ENCODE measurements around the gene DRAM1. TPM values are rescaled to one million over a fixed set of nuclear protein-coding genes. Genes with fewer than 3 reads are reported as not detected.

DRAM1 gene
- total RNA-seq, 1 donor from 2014 or later, result 2.4 TPM

Other genes starting within 250 kb of the DRAM1 start
- 12.3 and 12.6 TPM in 2 replicates for gene CHPT1, start 179.9 kb upstream of the DRAM1 start, total RNA-seq
- 0.93 and 1.2 TPM in 2 replicates for gene SYCP3, start 138.1 kb upstream of the DRAM1 start, total RNA-seq
- gene GNPTAB, start 46.6 kb upstream of the DRAM1 start, total RNA-seq, result 62.3 and 64.5 TPM in 2 replicates
- gene WASHC3, start 184.4 kb downstream of the DRAM1 start, total RNA-seq, result 53.3 and 59.1 TPM in 2 replicates
- 62.6 and 65.0 TPM in 2 replicates for gene NUP37, start 242.5 kb downstream of the DRAM1 start, total RNA-seq
- 27.7 and 28.9 TPM in 2 replicates for gene PARPBP, start 242.6 kb downstream of the DRAM1 start, total RNA-seq

Measured in T-helper 2 cell treated with Interferon-gamma antibody and Interleukin-4, amounts not matched to agents 100 ng/mL and 5 ng/mL, for 36 hours (primary cell).